ENCODE data around the gene NTN3. TPM values are rescaled to one million over a fixed set of nuclear protein-coding genes. Genes with fewer than 3 reads are reported as not detected.

The NTN3 gene
- total RNA-seq, 1 experiment from 2014 or later, result not detected

DNA sequence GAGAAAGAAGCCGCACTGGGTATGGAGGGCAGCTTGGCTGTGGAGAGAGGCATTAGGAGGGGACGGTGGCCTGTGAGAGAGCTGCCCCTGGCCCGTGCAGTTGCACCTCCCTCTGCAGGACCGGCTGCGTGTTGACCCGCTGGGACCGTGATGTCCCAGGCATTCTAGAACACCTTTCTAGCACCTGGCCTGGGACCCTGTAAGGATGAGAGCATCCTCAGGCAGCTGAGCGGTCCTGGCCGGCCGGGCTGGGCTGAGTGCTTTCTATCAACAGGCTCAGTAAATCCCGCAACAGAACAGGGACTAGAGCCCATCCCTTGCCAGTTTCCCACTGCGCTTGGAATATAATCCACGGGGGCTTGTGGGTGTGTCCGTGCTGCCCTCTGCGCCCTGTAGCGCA is 18.5 kb downstream of the NTN3 start:
- Mint-ChIP-seq H3K9me3 (ENCODE audit: low read depth, unreplicated experiment) (no peaks in the 10 kb centered on the region), H3K27me3 (ENCODE audit: unreplicated experiment) (no peaks in the 10 kb centered on the region), H3K4me1 (ENCODE audit: low read depth, unreplicated experiment) (peaks cover 7% of the 10 kb centered on the region), H3K36me3 (ENCODE audit: insufficient read depth, unreplicated experiment) (peaks cover 9% of the 10 kb centered on the region), H3K27ac (ENCODE audit: unreplicated experiment) (no peak overlapping the region), H3K4me3 (ENCODE audit: low read depth, unreplicated experiment) (no peak overlapping the region)
- no peak for DNase-seq
- TF ChIP-seq, protein P1, sequence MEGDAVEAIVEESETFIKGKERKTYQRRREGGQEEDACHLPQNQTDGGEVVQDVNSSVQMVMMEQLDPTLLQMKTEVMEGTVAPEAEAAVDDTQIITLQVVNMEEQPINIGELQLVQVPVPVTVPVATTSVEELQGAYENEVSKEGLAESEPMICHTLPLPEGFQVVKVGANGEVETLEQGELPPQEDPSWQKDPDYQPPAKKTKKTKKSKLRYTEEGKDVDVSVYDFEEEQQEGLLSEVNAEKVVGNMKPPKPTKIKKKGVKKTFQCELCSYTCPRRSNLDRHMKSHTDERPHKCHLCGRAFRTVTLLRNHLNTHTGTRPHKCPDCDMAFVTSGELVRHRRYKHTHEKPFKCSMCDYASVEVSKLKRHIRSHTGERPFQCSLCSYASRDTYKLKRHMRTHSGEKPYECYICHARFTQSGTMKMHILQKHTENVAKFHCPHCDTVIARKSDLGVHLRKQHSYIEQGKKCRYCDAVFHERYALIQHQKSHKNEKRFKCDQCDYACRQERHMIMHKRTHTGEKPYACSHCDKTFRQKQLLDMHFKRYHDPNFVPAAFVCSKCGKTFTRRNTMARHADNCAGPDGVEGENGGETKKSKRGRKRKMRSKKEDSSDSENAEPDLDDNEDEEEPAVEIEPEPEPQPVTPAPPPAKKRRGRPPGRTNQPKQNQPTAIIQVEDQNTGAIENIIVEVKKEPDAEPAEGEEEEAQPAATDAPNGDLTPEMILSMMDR (IDR thresholded peaks at IDR 0.05; ENCODE audit: unreplicated experiment), result no peak
- BruUV-seq (replicated peaks), result no TSS peak
- intact Hi-C loops (cut with micrococcal nuclease; ENCODE audit: unreplicated experiment), result no loop called here
- CTCF ChIA-PET, result no interaction called here

DNA sequence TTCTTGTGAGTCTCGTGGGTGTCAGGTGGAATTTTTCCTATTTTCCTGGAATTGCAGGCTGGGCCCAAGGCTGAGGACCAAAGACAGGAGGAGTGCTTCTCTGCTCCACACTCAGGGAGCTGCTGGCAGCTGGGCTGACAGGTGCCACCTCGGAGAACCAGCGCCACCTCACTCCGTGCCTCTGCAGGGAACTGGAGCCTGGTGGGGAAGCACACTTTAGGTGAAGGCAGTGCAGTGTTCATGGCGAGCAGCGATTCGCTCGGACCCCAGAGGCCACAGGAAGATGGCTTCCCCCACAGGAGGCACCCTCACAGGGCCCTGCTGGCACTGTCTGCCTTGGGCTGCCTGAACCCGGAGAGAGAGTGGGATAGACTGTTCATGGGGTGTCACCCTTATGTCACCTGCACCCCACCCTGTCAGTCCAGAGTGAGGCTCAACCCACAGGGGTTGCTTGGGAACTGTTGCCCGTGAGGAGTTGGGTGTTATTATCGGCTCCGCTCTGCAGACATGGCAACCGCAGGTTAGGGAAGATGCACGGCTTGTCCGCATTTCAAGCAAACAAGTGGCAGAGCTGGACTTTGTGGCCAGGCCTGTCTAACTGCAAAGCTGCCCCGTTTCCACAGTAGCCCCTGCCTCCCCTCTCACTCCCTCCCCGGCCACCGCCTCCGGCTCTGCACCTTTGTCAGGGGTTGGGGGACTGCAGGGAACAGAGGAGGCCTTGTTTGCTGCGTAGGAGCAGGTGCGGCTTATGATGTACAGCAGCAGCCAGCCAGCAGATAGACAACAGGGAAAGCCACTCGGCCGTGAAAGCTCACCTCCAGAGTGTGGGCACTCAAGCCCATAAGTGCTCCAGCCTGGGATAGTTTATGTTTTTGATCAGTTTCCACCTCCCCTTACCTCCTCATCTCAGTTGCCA is 19.4 kb downstream of the NTN3 start:
- Mint-ChIP-seq H3K4me1 (ENCODE audit: low read depth, unreplicated experiment) (peaks cover 7% of the 10 kb centered on the region), H3K9me3 (ENCODE audit: low read depth, unreplicated experiment) (no peaks in the 10 kb centered on the region), H3K36me3 (ENCODE audit: insufficient read depth, unreplicated experiment) (peaks cover 9% of the 10 kb centered on the region), H3K4me3 (ENCODE audit: low read depth, unreplicated experiment) (no peak overlapping the region), H3K27ac (ENCODE audit: unreplicated experiment) (no peak overlapping the region), H3K27me3 (ENCODE audit: unreplicated experiment) (no peaks in the 10 kb centered on the region)
- no TSS peak for BruUV-seq (replicated peaks)
- TF ChIP-seq, protein P1 (IDR thresholded peaks at IDR 0.05; ENCODE audit: unreplicated experiment), result no peak
- no peak for DNase-seq
- CTCF ChIA-PET, result no interaction called here
- intact Hi-C loops (cut with micrococcal nuclease; ENCODE audit: unreplicated experiment), result no loop called here

DNA sequence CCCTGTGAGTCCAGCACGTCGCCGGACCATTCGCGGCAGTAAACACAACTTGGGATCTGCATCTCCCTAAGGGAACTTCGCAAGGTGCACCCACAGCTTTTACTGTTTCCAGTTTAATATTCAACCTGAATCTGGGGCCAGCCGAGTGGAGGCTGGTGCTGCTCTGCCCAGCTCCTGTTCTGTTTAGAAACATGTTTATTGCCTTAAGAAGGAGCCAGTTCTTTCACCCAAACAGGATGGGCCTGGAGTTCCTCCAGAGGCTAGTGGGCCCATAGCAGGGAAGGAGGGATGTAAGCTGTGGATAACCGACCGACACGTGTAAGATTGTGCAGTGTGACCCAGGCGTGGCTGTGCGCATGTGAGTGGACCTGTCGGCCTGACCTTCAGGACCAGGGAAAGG is 21.2 kb downstream of the NTN3 start:
- Mint-ChIP-seq H3K36me3 (ENCODE audit: insufficient read depth, unreplicated experiment) (peaks cover 5% of the 10 kb centered on the region), H3K27ac (ENCODE audit: unreplicated experiment) (no peak overlapping the region), H3K27me3 (ENCODE audit: unreplicated experiment) (no peaks in the 10 kb centered on the region), H3K9me3 (ENCODE audit: low read depth, unreplicated experiment) (no peaks in the 10 kb centered on the region), H3K4me1 (ENCODE audit: low read depth, unreplicated experiment) (peaks cover 4% of the 10 kb centered on the region), H3K4me3 (ENCODE audit: low read depth, unreplicated experiment) (no peak overlapping the region)
- intact Hi-C loops (cut with micrococcal nuclease; ENCODE audit: unreplicated experiment), result no loop called here
- TF ChIP-seq, protein P1 (IDR thresholded peaks at IDR 0.05; ENCODE audit: unreplicated experiment), result no peak
- CTCF ChIA-PET, result no interaction called here
- no peak for DNase-seq
- no TSS peak for BruUV-seq (replicated peaks)

DNA sequence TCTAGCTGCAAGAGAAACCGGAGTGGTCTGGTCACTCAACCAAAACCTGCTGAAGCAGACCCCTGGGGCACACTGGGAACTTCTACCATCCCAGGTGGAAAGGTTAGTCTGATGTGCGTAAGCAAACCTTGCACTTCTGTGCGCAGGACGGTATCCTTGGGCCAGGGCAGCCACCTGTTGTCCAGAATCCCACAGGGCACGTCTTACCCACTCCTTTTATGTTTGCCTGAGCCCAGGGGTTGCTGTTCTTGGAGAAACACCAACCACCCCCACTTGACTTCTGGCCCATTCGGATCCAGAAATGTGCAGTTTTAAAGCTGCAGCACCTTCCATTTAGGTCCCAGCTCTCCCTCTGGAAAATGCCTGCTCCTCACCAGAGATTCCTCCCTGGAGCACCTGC is 22.5 kb downstream of the NTN3 start:
- Mint-ChIP-seq H3K9me3 (ENCODE audit: low read depth, unreplicated experiment) (no peaks in the 10 kb centered on the region), H3K27me3 (ENCODE audit: unreplicated experiment) (no peaks in the 10 kb centered on the region), H3K27ac (ENCODE audit: unreplicated experiment) (no peak overlapping the region), H3K4me3 (ENCODE audit: low read depth, unreplicated experiment) (no peak overlapping the region), H3K36me3 (ENCODE audit: insufficient read depth, unreplicated experiment) (no peaks in the 10 kb centered on the region), H3K4me1 (ENCODE audit: low read depth, unreplicated experiment) (no peaks in the 10 kb centered on the region)
- TF ChIP-seq, protein P1 (IDR thresholded peaks at IDR 0.05; ENCODE audit: unreplicated experiment), result no peak
- DNase-seq, result no peak
- BruUV-seq (replicated peaks), result no TSS peak
- intact Hi-C loops (cut with micrococcal nuclease; ENCODE audit: unreplicated experiment), result no loop called here
- CTCF ChIA-PET, result no interaction called here
